Inferior parietal cortex (tissue), 1 donor: ENCODE results near the gene TGFBR3L.
"Not testable (repeated sequence)": the region's sequence is repeated elsewhere in the genome, so short reads cannot be mapped to it uniquely, and the experiment has no call there.

Experiments used
- DNase-seq: peaks from one replicate; pipeline ENCODE4 v3.0.0-alpha.2; 2016; ENCODE audit errors: extremely low spot score

TGFBR3L gene

GRCh38 chr19:7928334-7928706 is 13.7 kb downstream of the TGFBR3L start:
- no peak for DNase-seq

DNA sequence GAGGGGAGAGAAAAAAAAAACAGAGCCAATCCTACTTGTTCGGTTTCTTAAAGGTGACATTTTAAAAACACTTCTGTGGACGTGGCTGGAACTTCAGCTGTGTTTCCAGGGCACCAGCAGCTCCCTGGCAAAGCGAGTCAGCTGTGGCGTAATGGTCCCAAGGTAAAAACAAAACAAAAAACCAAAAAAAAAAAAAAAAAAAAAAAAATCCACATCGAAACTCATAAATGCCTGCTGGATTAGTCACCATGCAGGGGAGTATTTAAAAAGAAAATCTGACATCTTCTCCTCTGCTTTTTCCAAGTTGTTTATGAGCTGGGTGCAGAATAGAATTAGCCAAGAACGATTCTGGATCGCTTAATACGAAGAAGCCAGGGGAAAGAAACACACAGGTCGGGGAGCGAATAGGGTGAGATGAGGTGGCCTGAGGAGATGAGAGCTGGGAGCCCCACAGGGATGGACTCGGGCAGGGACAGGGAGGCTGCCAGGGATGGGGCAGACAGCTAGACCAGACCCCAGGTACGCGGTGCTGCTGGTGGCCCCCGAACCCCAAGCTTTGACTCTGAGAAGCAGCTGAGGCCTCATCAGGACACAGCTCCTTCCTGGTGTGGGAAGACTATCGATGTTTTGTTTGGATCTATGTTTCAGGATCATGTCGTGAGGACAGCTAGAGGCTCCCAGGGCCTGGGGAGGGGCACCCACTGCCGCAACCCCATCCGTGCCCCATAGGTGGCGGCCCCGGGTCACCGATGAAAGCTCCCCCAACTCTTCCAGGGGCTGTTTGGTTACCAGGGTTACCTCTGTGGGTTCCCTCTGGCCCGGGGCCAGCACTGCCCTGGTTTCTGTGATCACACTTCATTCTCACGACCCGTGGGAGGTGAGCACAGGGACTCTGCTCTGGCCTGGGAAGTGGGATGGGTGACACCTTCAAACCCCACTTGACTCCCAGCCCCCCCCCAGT is 14.4 kb downstream of the TGFBR3L start:
- peak; percentile 34 for DNase-seq

GRCh38 chr19:7930030-7930429 is 15.4 kb downstream of the TGFBR3L start:
- DNase-seq: not testable (repeated sequence)

- no peak for DNase-seq
Observed at GRCh38 chr19:7930765-7931164, 16.1 kb downstream of the TGFBR3L start.

DNA sequence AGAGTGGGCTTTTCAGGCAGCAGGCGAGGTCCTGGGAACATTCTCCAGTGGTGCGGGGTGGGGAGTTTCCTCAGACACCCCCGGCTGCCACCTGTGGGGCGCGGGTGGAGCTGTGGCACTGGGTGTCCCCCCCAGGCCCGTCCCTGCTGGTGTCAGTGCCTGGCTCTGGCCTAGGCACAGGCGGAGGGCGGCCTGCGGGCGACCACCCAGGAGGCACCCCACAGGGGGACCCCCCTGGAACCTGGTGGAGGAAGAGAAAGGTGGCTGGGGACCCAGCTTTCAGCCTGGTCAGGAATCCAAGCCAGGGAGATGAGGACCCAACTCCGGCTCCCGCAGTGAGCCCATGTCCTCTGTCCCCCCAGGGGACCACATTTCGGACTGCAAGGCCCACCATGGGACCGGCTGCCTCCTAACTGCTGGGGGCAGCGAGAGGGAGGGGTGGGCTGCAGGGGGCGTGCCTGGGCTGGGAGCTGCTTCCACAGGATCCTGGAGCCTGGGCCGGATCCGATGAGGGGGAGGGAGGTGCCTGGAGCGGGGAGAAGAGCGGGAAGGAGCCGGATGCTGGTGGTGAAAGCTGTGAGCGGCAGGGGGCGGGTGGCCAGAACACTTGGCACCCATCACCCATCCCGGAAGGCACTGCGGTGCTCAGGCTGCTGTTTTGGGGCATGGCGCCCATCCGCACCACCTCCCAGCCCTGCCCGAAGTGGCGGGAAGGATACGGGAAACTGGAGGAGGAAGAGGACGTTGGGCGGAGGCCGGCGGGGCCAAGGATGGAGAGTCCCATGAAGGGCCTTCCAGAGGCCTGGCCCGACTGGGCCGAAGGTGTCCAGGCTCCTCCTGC is 16.8 kb downstream of the TGFBR3L start:
- no peak for DNase-seq

- DNase-seq: no peak
Observed at GRCh38 chr19:7932276-7932929, 17.8 kb downstream of the TGFBR3L start.

DNA sequence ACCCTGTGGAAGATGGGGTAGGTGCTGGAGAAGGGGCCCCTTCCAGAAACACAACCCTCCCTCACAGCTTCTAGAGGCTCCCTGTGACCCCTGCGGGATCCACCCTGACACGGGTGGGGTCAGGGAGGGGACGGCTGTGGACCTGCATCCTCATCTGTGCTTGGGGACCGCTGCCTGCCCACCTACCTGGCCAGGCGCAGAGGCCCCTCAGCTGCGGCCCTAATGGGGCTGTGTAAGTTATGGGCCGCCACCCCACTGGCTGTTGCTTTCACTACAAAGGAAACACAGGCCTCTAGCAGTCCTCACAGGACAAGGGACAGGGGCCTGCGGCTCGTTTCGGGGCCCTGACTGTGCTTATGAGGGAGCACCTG is 18.3 kb downstream of the TGFBR3L start:
- DNase-seq: no peak

DNA sequence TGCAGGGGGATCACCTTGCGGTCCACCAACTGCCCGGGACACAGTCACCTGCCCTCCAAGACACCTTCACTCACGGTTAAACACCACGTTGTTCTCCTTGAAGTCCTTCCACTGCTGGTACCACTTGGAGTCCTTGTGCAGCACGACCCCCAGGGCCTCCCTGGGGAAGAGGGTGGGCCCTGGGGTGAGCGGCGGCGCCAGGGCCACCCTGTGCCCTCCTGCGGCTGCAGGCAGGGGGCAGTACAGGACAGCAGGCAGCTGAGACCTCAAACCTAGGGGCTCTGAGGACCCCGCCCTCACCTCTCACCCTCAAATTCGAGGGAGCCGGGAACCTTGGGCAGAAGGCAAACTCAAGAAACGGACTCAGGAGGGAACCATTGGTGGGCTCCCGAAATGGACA is 18.8 kb downstream of the TGFBR3L start:
- no peak for DNase-seq

DNA sequence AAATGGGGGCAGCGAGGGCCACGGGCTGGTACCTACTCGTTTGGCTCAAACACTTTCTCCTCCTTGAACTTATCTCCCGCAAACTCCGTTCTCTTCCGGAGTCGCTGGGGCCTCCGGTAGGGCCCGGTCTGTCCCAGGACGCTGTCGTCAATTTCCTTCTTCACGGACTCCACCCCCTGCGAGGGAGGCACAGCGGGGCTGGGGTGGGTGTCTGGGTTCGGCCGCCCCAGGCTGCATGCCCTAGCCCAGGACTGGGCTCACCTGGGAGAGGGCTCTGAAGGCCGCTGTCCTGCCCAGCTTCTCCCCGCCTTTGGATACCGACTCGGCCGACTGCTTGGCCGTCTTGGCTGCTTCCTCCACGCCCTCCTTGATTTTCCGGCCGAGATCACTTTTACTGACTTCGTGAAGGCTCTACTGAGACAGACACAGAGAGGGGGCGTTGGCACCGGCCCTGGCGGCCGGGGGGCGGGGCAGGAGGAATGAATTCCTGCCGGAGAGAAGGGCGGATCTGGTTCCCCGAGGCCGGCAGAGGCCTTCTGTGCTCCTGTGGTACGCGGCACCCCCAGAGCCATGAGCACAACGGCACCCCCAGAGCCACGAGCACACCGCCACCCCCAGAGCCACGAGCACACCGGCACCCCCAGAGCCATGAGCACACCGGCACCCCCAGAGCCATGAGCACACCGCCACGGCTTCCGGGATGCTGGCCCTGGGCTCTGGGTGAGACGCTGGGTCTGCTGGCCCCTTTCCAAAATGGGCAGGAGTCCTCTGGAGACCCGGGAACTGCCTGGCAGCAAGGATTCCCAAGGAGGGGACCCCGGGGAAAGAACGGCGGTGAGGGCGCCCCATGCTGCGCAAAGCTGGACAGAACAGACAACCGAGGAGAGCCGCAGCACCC is 19.4 kb downstream of the TGFBR3L start:
- no peak for DNase-seq

DNA sequence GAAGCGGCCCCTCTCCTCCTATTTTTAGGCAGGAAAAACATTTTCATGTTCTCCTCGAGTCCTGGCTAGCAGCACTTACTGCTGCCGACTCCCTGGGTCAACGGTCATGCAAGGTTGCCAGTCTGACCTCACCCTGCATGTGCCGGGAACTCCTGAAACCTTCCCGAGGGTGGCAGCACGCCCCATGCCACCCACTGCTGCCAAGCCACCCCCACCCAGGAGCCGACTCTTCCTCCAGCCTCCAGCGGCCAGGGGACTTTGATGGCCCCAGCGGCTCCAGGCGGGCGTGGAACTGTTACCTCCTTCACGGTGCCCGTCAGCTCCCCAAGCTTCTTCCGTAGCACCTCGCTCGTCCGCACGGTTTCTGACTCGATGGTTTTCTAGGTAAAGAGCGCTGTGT is 20.1 kb downstream of the TGFBR3L start:
- no peak for DNase-seq

DNA sequence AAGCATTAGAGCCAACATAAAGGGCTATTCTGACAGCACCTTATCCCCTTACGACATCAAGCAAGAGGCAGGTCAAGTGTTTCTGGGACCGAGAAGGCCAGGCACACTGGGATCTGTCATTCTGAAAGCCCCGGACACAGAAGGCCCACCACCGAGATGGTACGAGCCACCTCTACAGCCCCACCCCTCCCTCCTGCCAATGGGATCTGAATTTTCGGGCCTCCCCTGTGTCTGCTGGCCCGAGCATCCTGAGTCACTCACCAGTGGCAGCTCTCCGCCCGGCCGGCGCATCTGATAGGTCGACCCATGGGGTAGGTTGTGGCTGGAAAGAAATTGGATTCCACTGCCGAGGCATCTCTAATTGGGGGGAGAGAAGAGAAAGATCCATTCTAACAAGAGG is 26.2 kb downstream of the TGFBR3L start:
- no peak for DNase-seq

DNA sequence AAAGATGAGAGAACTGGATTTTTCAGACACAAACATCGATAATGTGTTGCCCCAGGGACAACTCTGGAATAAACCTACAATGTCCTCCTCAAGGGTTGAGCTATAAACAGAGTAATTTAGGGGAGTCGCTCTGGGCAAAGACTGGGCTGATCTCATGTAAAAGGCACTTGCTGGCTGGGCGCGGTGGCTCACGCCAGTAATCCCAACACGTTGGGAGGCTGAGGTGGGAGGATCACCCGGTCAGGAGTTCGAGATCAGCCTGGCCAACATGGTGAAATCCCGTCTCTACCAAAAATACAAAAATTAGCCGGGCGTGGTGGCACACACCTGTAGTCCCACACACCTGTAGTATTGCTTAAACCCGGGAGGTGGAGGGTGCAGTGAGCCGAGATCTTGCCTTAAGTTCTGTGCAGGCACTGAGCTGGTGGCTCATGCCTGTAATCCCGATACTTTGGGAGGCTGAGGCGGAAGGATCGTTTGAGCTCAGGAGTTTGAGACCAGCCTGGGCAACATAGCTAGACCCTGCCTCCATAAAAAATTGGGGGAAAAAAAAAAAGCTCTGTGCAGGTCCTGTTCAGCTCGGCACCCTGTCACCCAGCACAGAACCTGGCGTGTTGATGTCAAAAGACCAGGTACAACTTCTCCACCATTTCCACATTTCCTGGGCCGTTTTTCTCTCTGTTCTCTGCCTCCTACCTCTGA is 27.4 kb downstream of the TGFBR3L start:
- no peak for DNase-seq

DNA sequence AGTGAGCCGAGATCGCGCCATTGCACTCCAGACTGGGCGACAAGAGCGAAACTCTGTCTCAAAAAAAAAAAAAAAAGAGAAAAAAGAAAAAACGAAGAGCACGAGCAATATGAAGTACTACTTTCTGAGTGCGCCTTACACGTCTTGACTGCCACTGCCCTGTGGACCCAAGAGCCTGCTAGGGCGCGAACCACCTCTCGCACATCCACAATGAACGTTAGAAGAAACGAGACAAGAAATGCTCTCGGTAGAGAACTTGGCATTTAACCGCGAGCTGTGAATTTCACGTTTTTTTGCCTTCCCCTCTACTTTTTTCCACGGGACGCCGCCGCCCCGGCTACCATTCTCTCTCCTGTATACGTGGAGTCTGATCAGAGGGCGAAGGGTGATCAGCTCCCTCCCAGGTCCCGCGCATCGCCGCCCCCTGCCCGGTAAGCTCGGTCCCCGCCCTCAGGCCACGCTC is 28.4 kb downstream of the TGFBR3L start:
- DNase-seq: no peak

DNA sequence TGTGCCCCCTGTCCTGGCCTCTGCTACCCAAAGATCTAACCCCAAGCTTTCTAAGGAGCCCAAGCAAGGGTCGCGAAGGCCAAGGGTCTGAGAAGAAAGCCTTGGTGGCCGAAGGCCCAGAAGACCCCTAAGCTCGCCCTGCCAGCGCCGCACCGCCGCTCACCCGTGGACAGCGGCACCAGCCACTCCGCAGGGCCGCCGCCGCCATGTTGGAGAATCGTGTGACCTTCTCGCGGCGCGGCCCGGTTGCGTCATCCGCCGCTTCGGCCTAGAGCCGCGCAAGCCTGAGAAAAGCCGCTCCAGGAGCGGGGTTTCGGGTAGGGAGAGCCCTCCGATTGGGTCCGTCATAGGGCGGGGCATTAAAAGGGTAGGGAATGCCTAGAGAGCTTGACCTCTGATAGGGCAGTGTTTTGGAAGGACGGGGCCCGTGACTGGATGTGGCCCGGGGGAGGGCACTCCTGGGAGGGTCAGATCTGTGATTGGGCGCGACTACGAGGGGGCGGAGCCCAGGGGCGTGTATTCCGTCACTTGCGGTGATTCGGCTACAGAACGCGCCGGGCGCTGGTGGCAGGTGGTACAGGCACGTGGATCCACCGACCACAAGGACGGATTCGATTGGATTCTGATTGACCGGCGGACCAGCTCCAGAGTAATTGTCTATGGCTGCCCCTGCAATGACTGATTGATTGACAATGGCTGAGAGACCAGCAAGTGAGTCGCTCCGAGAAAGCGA is 29.0 kb downstream of the TGFBR3L start, which contains the start of gene TIMM44:
TSS of gene TIMM44 (minus strand) at position 223 of the 733 bp plus-strand sequence. CDS start at position 208, 15 bp downstream.
- DNase-seq: peak; percentile 99

DNA sequence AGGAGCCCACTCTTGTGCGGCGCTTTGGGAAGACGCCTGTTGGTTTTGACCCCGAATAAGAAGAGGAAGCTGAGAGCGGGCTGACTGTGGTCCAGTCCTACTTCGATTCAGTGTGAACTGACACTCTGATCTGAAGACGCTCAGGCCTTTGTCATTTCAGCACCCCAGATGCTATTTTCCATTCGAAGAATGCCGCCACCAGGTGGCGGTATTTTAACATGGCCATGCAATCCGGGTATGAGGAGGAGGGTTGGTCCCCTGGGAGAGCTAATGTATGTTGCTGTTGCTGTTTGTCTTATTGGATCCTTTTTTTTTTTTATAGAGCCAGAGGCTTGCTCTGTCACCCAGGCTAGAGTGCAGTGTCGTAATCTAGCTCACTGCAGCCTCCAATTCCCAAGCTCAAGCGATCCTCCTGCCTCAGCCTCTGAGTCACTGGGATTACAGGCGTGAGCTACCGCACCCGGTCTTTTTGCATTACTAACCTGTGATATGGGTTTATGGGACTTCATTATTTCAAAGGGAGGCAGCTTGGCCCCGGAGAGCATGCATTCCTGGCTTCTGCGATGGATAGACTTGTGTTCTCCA is 29.6 kb downstream of the TGFBR3L start:
- peak; percentile 97 for DNase-seq

- no peak for DNase-seq
Observed at GRCh38 chr19:7947939-7948338, 33.3 kb downstream of the TGFBR3L start.

- DNase-seq: no peak
Observed at GRCh38 chr19:7953060-7953459, 38.4 kb downstream of the TGFBR3L start.

- DNase-seq: no peak
Observed at GRCh38 chr19:7953576-7953975, 38.9 kb downstream of the TGFBR3L start.

- no peak for DNase-seq
Observed at GRCh38 chr19:7955696-7956095, 41.1 kb downstream of the TGFBR3L start.
